Activated CD4-positive, alpha-beta T cell treated with anti-CD3 and anti-CD28 coated beads, Interleukin-10, Interleukin-2, amounts not matched to agents 100 ng/mL and 50 ng/mL, durations not matched to agents 16 hours and 8 hours (primary cell): ENCODE measurements around the gene SLC15A1.
A peak's percentile ranks its signal among the peaks of the same experiment; 100 is the strongest.

Experiments
- DNase-seq: peaks from one replicate; pipeline ENCODE4 v3.0.0-alpha.2; 2020

SLC15A1 gene

DNA sequence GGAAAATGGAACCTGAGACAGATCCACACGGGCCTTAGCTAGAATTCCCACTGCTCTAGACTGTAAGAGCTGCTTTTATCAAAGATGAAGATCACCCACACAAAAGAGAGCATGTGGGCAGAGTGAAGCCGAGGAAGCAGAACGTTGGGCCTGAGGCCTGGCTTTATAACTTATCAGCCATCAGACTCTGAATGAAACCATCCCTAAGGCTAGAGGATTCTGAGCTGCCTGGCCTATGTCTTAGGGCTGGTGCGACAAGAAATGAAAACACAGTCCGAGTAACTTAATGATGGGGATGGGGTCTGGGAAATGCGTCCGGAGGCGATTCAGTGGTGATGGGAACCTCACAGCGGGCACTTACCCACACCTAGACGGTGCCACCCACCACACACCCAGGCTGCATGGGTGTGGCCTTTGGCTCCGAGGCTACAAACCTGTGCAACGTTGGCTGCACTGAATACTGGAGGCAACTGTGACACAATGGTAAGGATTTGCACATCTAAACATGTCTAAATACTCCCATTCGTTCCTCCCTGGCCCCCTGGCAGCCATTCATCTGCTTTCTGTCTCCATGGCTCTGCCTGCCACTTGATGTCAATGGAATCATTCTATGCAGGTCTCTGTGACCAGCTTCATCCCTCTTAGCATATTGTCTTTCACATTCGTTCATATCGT is 62.0 kb downstream of the SLC15A1 start:
- DNase-seq, result no peak

DNA sequence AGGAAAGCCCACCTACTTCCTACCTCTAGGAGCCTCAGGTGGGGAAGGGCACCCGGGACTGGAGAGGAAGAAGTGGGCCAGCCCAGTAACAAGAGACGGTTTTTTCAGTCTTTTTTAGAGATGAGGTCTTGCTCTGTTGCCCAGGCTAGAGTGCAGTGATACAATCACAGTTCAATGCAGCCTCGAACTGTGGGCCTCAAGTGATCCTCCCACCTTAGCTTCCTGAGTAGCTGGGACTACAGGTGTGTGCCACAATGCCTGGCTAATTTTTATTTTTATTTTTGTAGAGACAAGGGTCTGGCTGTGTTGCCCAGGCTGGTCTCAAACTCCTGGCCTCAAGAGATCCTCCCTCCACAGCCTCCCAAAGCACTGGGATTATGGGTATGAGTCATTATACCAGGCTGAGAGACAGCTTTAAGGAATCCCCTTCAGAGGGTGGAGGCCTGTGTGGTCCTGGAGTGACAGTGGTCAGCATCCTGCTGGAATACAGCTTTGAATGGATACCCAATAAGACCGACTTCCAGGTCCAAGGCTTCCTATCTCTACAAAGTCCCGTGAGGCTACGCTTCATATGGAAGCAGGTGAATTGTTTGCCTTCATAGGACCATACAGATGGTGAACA is 63.0 kb downstream of the SLC15A1 start:
- no peak for DNase-seq

DNA sequence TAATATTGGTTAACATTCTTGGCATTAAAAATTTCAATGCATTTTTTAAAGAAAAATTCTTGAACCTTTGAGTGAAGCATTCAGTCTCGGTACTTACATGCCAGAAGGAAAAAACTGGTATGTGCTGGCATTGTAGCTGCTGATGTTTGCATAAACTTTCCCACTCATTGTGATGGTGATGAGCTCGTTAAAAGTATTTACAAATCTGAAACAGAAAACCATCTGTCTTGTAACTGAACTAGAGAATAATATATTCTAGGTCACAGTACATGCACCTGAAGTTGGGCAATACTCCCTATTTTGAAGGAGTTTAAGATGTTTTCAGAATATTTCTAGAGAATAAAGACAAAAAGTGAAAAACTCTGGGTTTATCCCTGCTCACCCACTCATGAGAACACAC is 64.1 kb downstream of the SLC15A1 start:
- DNase-seq, result no peak

DNA sequence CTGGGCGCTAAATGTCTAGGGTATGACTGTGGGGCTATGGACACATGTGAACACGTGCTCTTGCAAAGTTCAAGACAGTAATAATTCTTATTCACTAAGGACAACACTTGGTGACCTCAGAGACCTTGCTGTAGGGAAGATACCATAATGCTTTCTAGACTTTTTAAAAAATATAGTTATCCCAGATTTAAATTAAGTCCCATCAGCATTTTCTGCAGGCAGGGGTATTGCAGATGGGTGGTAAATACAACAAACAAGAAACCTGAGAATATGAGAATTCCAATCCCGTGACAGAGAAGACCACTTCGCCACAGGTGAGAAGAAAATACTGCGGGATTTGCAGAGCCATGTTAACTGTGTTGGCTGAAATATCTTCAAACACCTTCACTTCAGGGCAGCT is 65.2 kb downstream of the SLC15A1 start:
- DNase-seq, result no peak

DNA sequence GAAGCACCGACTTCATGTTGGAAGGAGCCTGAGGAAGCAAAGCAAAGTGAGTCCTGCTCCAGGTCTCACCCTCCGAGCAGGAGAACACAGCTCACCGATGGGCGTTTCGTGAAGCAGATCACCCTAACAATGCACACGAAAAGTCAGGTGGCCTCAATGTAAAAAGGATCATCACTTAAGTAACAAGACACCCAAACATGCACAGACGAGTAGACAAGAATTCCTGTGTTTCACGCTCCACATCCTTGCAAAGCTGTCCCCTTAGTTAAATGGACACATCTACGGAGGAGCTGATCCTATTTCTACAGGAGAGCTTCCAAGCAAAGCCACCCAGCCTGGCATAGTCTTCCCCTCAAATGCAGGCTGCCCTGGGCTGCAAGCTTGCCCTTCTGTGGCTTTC is 66.2 kb downstream of the SLC15A1 start:
- no peak for DNase-seq

DNA sequence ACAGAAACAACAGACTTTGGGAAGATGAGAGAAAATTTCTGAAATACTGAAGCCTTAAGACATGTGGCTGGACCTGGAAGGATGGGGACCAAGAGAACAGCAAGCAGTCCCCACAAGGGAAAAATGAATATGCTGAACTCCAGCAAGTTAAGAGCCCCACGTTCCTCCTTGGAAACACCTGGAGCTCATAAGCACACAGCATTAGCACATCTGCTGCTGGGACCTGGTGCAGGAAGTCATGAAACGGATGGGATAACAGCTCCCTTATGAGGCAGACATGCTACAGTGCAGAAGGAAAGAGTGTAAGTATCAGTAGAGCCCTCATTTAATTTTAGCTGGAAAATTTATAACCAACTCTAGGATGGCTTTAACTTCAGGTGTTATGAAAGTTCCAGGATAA is 67.3 kb downstream of the SLC15A1 start:
- DNase-seq, result no peak

DNA sequence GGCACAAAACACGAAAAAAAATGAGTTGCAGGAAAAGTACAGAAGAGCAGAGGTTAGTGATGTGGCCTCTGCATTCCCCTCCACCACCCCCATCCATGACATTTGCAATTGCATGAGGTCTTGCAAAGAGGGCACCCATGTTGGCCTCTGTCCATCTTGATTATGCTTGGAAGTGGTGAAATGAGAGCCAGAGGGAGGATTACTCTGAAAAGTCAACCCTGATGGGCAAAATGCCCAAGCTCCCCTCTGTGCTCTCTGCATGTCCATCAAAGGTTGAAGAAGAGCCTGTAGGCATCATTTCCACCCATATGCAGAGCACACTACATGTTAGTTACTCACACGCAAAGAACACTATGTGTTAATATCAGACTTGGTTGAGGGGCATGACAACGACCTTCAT is 71.4 kb downstream of the SLC15A1 start:
- no peak for DNase-seq

DNA sequence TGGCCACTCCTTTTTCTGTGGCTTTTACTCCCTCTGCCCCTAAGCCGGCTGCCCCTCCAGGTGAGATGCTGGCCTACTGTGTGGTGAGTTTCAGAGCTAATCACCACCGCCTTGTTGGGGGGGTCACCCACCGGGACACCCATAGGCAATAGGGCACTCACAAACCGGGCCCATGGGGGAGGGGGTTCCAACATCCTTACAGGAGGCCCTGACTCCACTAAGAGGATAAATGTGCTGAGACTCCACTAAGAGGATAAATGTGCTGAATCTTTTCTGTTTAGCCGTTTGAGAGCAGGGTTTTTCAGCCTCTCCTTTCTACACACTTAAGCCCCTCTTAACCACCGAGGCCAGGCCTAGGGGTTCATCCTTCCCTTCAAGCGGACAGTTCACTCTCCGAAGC is 73.7 kb downstream of the SLC15A1 start:
- no peak for DNase-seq

DNA sequence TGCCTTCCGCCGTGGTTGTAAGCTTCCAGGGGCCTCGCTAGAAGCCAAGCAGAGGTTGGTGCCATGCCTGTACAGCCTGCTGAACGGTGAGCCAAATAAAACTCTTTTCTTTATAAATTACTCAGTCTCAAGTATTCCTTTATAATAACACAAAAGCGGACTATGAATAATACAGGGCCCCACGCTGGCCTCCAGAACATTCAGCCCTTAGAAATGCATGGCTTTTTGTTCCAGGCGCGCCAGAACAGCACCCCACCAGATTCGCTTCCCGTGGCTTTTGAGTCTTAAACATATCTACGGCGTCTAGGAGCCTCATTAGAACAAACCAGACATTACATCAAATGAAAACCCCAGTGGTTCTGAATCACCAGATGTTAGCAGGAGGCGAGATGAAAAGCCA is 75.1 kb downstream of the SLC15A1 start:
- DNase-seq, result no peak

DNA sequence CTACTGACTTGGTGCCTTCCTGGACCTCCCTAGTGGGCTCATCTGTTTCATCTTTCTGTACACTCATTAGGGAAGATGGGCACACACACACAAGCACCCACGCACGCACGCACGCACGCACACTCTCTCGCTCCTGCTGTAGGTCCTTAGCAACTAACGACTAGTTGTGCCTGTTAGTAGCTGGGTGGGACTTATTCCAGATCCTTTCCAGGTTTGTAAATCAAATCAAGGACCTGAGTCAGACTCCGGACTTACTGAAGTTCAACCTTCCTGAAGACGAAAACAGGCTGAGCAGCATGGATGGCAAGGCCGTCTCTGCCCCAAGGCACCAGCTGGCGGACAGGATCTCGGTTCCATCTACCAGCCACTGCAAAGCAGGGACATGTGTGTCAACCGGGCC is 76.2 kb downstream of the SLC15A1 start:
- no peak for DNase-seq

DNA sequence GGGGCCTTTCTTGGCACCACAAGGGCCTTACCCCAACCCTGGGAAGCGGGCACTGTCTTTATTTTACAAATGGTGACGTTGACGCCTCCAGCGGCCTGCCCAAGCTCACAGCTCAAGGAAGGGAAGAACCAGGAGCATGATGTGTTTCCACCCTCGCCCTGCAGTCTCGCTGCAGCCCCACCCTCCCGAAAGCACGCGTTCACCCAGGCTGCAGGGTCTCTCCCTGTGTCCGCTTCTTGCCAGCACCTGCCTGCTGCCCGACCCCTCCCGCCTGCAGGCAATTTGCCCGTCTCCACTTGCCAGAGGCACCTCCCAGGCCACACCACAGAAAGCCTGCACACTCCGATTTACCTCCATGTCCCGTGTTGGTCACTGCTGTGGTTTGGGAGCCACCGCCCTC is 76.6 kb downstream of the SLC15A1 start:
- no peak for DNase-seq

DNA sequence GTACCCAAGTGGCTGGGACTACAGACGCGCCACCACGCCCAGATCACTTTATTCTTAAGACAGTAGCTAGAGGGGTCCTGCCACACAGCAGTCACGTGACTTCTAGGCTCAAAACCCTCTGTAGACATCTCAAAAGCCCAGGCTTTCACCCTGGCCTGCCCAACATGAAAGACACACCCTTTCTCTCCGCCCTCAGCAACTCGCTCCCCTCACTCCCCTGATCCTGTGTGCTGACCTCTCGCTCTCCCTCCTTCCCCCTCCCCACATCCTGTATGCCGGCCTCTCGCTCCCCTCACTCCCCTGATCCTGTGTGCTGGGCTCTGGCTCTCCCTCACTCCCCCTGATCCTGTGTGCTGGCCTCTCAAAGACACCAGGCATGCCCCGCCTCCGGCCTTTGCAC is 77.4 kb downstream of the SLC15A1 start:
- DNase-seq, result no peak

DNA sequence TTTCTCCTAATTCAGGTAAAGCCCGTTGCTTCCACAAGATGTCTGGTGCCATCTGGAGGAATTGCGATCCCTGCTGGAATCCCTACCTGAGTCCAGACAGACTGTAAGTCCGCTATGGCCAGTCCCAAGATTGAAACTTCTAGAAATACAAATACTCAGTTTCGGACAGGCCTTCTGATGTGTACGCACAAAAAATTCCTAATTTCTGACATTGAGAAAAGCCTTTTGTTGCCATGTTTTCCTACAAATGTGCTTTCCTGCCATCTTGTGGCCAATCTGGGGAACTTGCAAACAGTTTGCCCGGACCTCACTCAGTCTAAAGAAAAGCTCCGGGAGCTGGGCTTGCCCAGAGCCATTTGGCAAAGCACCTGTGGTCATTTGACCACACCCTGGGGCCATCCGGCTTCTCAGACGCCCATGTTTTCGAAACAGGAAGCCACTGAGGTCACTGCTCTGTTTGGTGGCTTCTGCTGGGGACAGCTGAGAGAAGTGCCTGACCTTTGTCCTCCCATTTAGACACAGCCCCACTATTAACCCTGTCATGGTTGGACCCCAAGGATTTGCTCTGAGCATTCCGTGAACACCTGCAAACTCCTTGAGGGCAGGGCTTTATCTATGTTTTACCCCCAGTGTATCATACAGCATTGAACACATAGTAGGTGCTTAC is 79.4 kb downstream of the SLC15A1 start:
- DNase-seq, result peak; percentile 70

DNA sequence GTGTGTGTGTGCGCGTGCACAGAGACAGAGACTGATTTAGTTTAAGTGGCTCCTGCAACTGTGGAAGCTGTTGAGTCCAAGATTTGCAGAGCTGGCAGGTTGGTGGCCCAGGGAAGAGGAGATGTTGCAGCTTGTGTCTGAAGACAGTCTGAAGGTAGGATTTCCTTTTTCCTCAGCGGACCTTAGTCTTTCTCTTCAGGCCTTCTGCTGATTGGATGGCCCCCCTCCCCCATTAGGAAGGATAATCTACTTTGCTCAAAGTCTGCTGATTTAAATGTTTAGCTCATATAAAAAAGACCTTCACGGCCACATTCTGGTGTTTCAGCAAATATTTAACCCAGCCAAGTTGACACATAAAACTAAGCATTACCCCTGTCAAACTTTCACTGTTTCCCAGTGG is 84.3 kb downstream of the SLC15A1 start:
- DNase-seq, result no peak

DNA sequence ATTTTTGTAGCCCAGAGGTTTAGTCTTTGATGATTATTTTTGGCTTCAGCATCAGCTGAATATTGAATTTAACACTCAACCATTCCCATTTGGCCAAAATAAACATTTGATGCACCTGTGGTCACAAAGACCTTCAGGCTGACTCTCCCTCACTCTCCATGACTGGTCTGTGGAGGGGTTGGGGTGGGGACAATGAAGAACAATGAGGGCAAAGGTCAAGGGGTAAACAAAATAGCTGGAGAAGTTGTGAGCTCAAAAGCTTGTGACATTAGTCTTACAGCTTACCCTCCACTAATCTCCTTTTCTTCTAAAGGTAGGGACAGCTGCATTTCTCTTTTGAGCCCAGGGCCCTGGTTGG is 86.9 kb downstream of the SLC15A1 start:
- DNase-seq, result no peak

DNA sequence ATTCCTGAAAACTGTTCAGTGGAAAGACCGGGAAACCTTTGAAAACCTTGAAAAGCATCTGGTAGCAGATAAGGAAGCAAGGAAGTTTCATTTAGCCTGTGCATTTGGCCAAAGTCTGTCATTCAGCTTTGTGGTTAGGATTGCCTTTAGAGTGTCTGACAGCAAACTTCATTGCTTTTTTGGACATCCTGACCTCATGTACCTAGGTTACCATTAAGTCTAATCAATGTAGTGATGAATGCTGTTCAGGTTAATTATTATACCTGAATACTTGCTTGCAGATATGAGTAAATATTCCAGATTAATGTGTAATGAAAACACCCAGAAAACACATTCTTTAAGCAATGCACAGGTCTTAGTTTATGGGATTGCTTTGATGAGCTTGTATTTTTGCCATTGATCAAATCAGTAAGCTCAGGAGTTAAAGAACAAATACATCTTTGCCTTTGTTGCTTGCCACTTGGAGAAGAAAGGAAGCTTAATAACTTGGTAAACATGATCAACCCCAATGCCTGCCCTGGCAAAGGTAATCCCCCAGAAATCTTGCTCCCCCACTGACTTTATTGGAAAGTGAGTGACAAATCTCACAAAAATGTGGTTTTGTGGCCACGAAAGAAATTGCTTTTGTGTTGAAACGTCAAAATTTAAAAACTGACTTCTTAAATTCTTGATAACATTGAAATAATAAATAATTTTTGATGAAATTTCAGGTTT is 87.4 kb downstream of the SLC15A1 start:
- peak; percentile 14 for DNase-seq

DNA sequence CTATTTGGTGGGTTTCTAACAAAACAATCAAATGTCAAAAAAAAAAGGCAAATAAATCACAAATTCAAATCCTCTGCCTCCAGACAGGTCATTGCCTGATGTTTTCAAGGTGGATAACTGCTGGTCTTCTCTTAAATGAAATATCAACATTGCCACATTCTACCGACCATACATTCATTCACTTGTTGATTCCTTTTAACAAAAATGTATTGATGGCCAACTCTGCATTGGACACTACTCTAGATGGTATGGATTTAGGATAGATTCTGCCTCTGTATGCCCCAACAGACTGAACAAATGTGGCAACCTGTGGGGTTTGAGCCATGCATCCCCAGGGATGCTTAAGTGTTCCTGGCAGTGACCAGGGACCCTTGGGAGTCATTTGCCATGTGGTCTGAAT is 88.0 kb downstream of the SLC15A1 start:
- DNase-seq, result no peak

DNA sequence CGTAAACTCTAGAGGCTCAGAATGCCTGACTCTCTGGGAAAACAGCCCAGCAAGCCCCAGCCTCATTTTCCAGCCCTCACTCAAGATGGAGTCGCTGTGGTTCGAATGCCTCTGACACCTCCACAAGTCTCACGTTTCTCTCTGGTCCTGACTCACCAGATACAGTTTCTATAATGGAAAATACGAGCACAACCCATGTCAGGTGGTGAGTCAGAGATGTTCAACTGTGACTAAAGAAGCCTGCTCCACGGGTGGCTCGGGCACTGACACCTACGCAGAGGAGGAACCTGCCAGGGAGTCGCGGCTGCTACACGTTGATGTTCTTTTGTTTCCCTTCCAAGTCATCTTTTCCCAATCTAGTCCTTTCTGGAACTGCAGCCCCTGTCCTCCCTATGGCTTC is 88.4 kb downstream of the SLC15A1 start:
- peak; percentile 74 for DNase-seq

DNA sequence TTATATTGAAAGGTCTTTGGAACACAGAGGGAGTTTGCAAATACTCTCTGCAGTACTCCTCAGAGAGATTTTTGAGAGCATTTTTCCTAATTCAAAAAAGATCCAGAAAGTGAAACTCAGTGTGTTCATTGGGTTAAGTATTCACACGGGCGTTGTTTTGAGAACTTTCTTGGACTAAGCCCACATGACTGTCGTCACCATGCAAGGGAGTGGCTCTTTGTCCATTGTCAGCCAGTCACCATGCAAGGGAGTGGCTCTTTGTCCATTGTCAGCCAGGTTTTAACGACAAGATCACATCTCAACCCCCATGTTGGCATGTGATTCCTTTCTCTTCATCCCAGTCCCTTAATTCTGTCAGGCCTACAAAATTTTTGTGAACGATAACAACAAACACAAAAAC is 94.3 kb downstream of the SLC15A1 start:
- no peak for DNase-seq

DNA sequence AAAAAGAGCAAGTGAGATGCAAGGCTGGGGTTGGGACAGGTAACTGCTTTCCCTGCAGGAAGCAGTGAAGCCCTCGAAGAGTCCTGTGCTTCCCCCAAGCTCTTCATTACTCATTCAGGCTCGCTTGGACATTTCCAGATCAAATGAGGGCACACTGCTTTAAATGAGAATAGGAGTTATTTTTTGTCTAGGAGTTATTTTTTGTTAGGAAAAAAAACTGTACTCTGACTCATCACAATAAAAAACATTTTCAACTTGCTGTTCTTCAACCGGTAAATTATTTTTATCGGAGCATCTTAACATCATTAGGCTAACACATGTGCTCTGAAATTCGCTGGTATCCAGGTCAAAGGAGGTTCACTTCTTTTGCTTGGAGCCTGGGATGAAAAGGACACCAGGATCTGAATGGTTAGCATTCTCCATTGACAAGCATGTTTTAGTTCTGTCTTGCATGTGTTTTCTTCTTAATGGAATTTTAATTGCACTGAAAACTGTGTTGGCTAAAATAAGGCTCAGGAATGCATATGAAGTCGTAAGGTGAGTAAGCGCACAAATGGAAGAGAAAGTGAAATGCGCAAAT is 94.9 kb downstream of the SLC15A1 start:
- DNase-seq, result no peak

DNA sequence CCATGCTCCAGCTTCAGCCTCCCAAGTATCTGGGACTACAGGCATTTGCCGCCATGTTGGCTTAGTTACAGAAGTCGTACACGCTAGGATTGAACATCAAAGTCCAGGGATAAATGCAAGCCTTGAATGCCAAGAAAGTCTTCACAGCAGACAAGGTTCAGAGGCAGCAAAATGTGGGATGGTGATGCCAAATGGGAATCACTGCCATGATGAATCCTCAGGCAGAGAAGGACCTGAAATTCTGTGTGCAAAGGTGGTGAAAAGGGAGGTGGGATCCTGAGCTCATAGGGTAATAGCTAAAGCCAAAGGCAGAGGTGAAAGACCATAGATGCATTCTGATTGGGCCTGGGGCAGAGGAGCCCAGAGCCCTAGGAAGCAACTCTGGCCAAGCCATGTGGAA is 96.2 kb downstream of the SLC15A1 start:
- DNase-seq, result no peak

DNA sequence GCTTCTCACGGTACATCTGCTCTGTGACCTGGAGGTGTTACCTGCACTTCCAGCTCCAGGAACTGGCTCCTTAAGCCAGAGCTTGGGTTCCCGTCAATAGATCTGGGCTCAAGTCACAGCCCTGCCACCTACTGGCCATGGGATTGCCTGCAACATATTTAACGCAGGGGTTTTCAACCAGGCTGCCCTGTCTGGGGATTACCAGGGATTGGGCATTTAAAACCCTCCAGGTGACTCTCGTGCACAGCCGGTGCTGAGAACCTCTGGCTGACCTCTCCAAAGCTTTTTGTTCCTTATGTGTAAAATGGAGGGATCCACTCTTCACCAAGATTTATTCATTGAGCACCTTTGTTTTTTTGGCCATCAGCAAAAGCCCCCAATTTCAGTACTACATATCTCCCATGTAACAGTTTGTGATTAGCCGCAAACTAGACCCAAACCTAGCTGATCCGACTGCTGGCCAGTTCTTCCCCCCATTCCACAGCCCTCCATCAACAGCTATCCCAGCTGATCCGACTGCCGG is 98.9 kb downstream of the SLC15A1 start:
- DNase-seq, result peak; percentile 79

DNA sequence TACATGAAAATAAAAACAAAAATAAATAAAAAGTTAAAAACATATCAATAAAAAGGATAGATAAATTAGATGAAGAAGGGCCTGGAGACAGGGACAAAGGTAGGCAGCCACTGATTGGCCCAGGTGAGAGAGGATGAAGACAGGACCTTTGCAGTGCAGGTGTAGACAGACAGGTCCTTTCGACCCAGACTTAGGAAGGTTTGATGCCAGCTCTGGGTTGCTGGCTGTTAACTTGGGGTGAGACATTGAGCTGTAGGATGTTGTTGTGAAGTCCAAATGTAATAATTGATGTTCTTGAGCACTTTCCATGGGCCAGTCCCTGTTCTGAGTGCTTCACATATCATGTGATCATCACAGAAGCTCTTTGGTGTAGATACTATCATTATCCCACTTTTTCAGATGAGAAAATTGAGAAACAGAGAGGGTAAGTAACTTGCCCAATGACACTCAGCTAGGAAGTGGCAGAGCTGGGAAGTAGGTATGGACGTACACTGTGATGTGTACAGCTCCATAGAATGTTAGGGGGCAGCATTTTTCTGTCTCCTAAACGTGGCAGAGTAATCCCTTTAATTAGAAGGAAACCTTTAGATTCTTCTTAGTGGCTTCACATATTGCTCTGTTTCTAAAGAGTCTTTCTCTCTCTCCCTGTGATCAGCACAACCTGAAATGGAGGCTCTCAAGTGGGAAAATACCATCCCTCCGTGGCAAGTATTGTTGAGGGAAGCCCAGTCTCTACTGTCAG is 99.6 kb downstream of the SLC15A1 start:
- DNase-seq, result no peak
